Mesangial cell (primary cell): Measurements from ENCODE around the gene HTR3A. TPM values are rescaled to one million over a fixed set of nuclear protein-coding genes. Genes with fewer than 3 reads are reported as not detected.

Source experiments
- total RNA-seq: library from RNA; depleted of rRNA; stranded (reverse); fragments of >200 nt; gene quantifications from 2 replicates; pipeline ENCODE4 v1.2.3, GENCODE V29; 2015

HTR3A gene
- not detected in 2 replicates for total RNA-seq

GRCh38 chr11:113974741-113975470 is at the start of gene HTR3A:
HTR3A (plus strand) TSS chr11:113975108; CDS start chr11:113975326, 218 bp downstream.

Other genes starting within 250 kb of the HTR3A start
- gene ZW10, start 201.4 kb upstream of the HTR3A start, total RNA-seq: 7.9 and 17.4 TPM in 2 replicates
- gene CLDN25, start 195.3 kb upstream of the HTR3A start, total RNA-seq: not detected in 2 replicates
- 16.7 and 23.1 TPM in 2 replicates for gene USP28, start 99.5 kb upstream of the HTR3A start, total RNA-seq
- not detected in 2 replicates for gene HTR3B, start 70.3 kb upstream of the HTR3A start, total RNA-seq
- gene ZBTB16, start 84.6 kb downstream of the HTR3A start, total RNA-seq: 2.0 and 8.9 TPM in 2 replicates